PC-3 (cell line): Measurements from ENCODE around the gene MEG3. TPM values are rescaled to one million over a fixed set of nuclear protein-coding genes. Genes with fewer than 3 reads are reported as not detected.

ENCODE experiments used
- ATAC-seq: fragments of 200-7000 bp; cut with Tn5 transposase; 2 replicates; pipeline ENCODE4 v1.9.1; 2020; ENCODE audit warnings: mild to moderate bottlenecking, moderate library complexity
- BruUV-seq: library from RNA; stranded (reverse); fragments of 400-500 nt; replicated peaks from 2 replicates; lab custom pipeline; 2021; lab: Mats Ljungman, UMichigan
- CTCF ChIA-PET: fragments of 300-600 bp; sonication (Branson Sonifier 250); formaldehyde crosslinking; loops from one replicate; lab custom pipeline; 2022; ENCODE audit warnings: antibody characterized with exemption; lab: Charles Lee
- POLR2A ChIA-PET: fragments of 300-600 bp; sonication (Branson Sonifier 250); formaldehyde crosslinking; loops from one replicate; lab custom pipeline; 2022; ENCODE audit warnings: antibody characterized with exemption; ENCODE audit not compliant: unreplicated experiment; lab: Charles Lee
- DNase-seq: peaks from one replicate; pipeline ENCODE4 v3.0.0-alpha.2; 2015
- H2AFZ ChIP-seq: fragments of 300-600 bp; sonication (generic); 2 replicates; pipeline ENCODE4 v1.6.0; 2016; ENCODE audit warnings: antibody characterized with exemption, low read length
- H3F3A ChIP-seq: fragments of 300-600 bp; sonication (generic); one replicate; pipeline ENCODE4 v1.6.0; 2017; ENCODE audit warnings: antibody characterized with exemption, low read length, control low read depth, mild to moderate bottlenecking; ENCODE audit not compliant: unreplicated experiment
- H3K27ac ChIP-seq: fragments of 300-600 bp; sonication (generic); 2 replicates; pipeline ENCODE4 v1.5.1; 2016; ENCODE audit warnings: mild to moderate bottlenecking, low read length
- H3K27me3 ChIP-seq: fragments of 300-600 bp; sonication (generic); 2 replicates; pipeline ENCODE4 v1.6.1; 2016; ENCODE audit warnings: low read length, mixed read lengths
- H3K36me3 ChIP-seq: fragments of 300-600 bp; sonication (generic); 2 replicates; pipeline ENCODE4 v1.6.1; 2016; ENCODE audit warnings: low read depth, mixed run types, low read length, mixed read lengths
- H3K4me1 ChIP-seq: fragments of 300-600 bp; sonication (generic); 2 replicates; pipeline ENCODE4 v1.5.1; 2016; ENCODE audit warnings: low read length; ENCODE audit not compliant: insufficient read depth
- H3K4me2 ChIP-seq: fragments of 300-600 bp; sonication (generic); 2 replicates; pipeline ENCODE4 v1.6.0; 2016; ENCODE audit warnings: low read length
- H3K4me3 ChIP-seq: fragments of 300-600 bp; sonication (generic); 2 replicates; pipeline ENCODE4 v1.5.1; 2016; ENCODE audit warnings: mild to moderate bottlenecking, low read length, mixed read lengths
- H3K79me2 ChIP-seq: fragments of 300-600 bp; sonication (generic); 2 replicates; pipeline ENCODE4 v1.6.1; 2017; ENCODE audit warnings: low read length, mixed read lengths
- H3K9ac ChIP-seq: fragments of 300-600 bp; sonication (generic); 2 replicates; pipeline ENCODE4 v1.6.0; 2016; ENCODE audit warnings: mild to moderate bottlenecking, low read length
- H3K9me2 ChIP-seq: fragments of 300-600 bp; sonication (generic); replicated peaks from 2 replicates; pipeline ENCODE4 v1.6.1; 2016; ENCODE audit warnings: mixed run types, low read length, mixed read lengths
- H3K9me3 ChIP-seq: fragments of 300-600 bp; sonication (generic); 2 replicates; pipeline ENCODE4 v1.6.1; 2016; ENCODE audit warnings: low read length, mixed read lengths
- H4K20me1 ChIP-seq: fragments of 300-600 bp; sonication (generic); 2 replicates; pipeline ENCODE4 v1.6.1; 2016; ENCODE audit warnings: low read length, mixed read lengths
- EZH2 ChIP-seq: fragments of 300-600 bp; sonication (generic); IDR thresholded peaks from one replicate; pipeline ENCODE4 v1.6.1; 2017; ENCODE audit warnings: antibody characterized with exemption, mild to moderate bottlenecking, low read length; ENCODE audit not compliant: unreplicated experiment
- EZH2phosphoT487 ChIP-seq: fragments of 300-600 bp; sonication (generic); IDR thresholded peaks from 2 replicates; pipeline ENCODE4 v1.6.1; 2018; ENCODE audit warnings: mild to moderate bottlenecking, antibody characterized with exemption, low read length, borderline replicate concordance
- intact Hi-C: fragments of 100-400 bp; cut with micrococcal nuclease; formaldehyde crosslinking; loops from 2 replicates; pipeline ENCODE4 v1.9.0; 2023
- total RNA-seq: library from RNA; depleted of rRNA; stranded (reverse); fragments of >200 nt; gene quantifications from 2 replicates; pipeline ENCODE4 v1.2.3, GENCODE V29; 2014
- TF ChIP-seq, protein P1 (sequence below): fragments of 300-600 bp; sonication (generic); conservative IDR thresholded peaks from 2 replicates; pipeline ENCODE4 v1.5.1; 2017; ENCODE audit warnings: antibody characterized with exemption, low read depth, mild to moderate bottlenecking, low read length

The MEG3 gene
- total RNA-seq, 1 experiment from 2014 or later = not detected

DNA sequence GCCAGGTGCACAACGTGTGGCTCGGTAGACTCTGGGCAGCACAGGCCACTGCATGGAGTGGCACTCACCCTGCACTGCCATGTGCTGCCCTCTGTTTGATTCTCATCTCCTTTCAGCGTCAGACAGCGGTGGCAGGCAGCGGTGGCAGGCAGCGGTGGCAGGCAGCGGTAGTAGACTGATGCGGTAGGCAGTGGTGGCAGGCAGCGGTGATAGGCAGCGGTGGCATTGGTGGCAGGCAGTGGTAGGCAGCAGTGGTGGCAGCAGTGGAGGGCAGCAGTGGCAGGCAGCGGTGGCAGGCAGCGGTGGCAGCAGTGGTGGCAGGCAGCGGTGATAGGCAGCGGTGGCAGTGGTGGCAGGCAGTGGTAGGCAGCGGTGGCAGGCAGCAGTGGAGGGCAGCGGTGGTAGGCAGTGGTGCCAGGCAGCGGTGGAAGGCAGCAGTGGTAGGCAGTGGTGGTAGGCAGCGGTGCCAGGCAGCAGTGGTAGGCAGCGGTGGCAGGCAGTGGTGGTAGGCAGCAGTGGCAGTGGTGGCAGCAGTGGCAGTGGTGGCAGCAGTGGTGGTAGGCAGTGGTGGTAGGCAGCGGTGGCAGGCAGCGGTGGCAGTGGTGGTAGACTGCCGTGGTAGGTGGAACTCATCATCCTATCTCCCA, 6.0 kb upstream of the MEG3 start:
- Histone ChIP-seq H3K4me1 (no peaks in the 10 kb centered on the region), H3K36me3 (no peaks in the 10 kb centered on the region), H3F3A (no peaks in the 10 kb centered on the region), H3K9me2 (no peaks in the 10 kb centered on the region), H2AFZ (no peak overlapping the region), H3K79me2 (no peaks in the 10 kb centered on the region), H4K20me1 (no peaks in the 10 kb centered on the region), H3K9me3 (no peaks in the 10 kb centered on the region), H3K4me2 (no peak overlapping the region), H3K27ac (no peak overlapping the region), H3K4me3 (no peak overlapping the region), H3K27me3 (no peaks in the 10 kb centered on the region), H3K9ac (no peak overlapping the region)
- no peak for ATAC-seq
- TF ChIP-seq EZH2phosphoT487 (no peak), EZH2 (no peak)
- TF ChIP-seq, protein P1, sequence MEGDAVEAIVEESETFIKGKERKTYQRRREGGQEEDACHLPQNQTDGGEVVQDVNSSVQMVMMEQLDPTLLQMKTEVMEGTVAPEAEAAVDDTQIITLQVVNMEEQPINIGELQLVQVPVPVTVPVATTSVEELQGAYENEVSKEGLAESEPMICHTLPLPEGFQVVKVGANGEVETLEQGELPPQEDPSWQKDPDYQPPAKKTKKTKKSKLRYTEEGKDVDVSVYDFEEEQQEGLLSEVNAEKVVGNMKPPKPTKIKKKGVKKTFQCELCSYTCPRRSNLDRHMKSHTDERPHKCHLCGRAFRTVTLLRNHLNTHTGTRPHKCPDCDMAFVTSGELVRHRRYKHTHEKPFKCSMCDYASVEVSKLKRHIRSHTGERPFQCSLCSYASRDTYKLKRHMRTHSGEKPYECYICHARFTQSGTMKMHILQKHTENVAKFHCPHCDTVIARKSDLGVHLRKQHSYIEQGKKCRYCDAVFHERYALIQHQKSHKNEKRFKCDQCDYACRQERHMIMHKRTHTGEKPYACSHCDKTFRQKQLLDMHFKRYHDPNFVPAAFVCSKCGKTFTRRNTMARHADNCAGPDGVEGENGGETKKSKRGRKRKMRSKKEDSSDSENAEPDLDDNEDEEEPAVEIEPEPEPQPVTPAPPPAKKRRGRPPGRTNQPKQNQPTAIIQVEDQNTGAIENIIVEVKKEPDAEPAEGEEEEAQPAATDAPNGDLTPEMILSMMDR = no peak
- no peak for DNase-seq
- BruUV-seq = no TSS peak
- ChIA-PET POLR2A (no interaction called here), CTCF (no interaction called here)
- intact Hi-C loops = no loop called here

DNA sequence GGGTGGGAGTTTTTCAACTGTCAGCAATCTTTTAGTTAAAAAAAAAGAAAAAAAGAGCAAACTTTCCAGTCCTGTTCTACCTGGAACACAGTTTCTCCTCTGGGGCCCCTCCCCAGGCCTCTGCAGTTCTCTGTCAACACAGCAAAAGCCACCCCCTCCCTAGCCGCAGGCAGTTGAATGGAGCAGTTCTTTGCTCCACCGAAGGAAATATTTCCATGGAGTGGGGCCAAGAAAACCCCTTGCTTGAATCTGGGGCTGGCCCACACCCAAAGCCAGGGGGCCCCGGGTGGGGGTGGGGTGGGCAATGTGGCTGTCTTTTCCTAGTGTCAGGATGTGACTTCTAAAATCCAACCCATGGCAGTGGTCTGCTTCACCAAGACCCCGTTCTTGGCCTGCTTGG, 5.0 kb upstream of the MEG3 start:
- no peak for DNase-seq
- no peaks in the 10 kb centered on the region for H3K4me1 ChIP-seq
- ChIA-PET CTCF (no interaction called here), POLR2A (no interaction called here)
- H3K27ac ChIP-seq = no peak overlapping the region
- no TSS peak for BruUV-seq
- no peak overlapping the region for H3K4me2 ChIP-seq
- H3F3A ChIP-seq = no peaks in the 10 kb centered on the region
- H4K20me1 ChIP-seq = no peaks in the 10 kb centered on the region
- no peak for ATAC-seq
- no peak overlapping the region for H3K9ac ChIP-seq
- no peak overlapping the region for H3K4me3 ChIP-seq
- H3K36me3 ChIP-seq = no peaks in the 10 kb centered on the region
- no peaks in the 10 kb centered on the region for H3K79me2 ChIP-seq
- H3K9me2 ChIP-seq = no peaks in the 10 kb centered on the region
- H2AFZ ChIP-seq = no peak overlapping the region
- TF ChIP-seq, protein P1 = no peak
- TF ChIP-seq EZH2 (no peak), EZH2phosphoT487 (no peak)
- no peaks in the 10 kb centered on the region for H3K9me3 ChIP-seq
- H3K27me3 ChIP-seq = no peaks in the 10 kb centered on the region
- intact Hi-C loops = no loop called here

DNA sequence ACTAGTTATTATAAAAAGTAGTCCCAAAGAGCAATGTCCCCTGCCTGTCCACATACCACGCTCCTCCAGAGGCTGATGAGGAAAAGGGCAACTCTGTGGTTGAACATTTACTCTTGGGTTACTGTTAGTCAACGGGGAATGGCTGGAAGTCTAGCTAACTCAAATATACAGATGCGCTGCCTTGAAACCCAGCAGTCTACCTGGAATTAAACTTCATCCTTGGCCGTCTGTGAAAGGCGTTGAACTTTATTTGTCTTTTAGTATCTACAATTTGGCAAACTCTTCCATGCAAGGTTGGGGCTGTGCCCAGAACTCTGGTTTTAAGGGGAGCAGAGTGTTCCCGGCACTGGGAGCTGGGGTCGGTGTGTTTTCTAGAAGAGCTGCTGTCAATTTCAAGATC, 3.9 kb upstream of the MEG3 start:
- Histone ChIP-seq H3F3A (no peaks in the 10 kb centered on the region), H3K79me2 (no peaks in the 10 kb centered on the region), H4K20me1 (no peaks in the 10 kb centered on the region), H3K4me1 (no peaks in the 10 kb centered on the region), H3K36me3 (no peaks in the 10 kb centered on the region), H3K27me3 (no peaks in the 10 kb centered on the region), H3K4me3 (no peak overlapping the region), H2AFZ (no peak overlapping the region), H3K9ac (no peak overlapping the region), H3K9me3 (no peaks in the 10 kb centered on the region), H3K27ac (no peak overlapping the region), H3K9me2 (no peaks in the 10 kb centered on the region), H3K4me2 (no peak overlapping the region)
- ChIA-PET CTCF (no interaction called here), POLR2A (no interaction called here)
- DNase-seq = no peak
- TF ChIP-seq, protein P1 = no peak
- TF ChIP-seq EZH2 (no peak), EZH2phosphoT487 (no peak)
- no TSS peak for BruUV-seq
- no peak for ATAC-seq
- intact Hi-C loops = no loop called here
